Stimulated activated CD4-positive, alpha-beta T cell treated with anti-CD3 and anti-CD28 coated beads, Interleukin-1b, Interleukin-23, amount 100 ng/mL, for 1 hour (primary cell): ENCODE results near the gene NRP1.
"Not testable (repeated sequence)": the region's sequence is repeated elsewhere in the genome, so short reads cannot be mapped to it uniquely, and the experiment has no call there.

ENCODE experiments used
- DNase-seq, 2 donors: peaks; one replicate each; pipeline ENCODE4 v3.0.0-alpha.2; 2020; ENCODE audit warnings: low read depth in 2 of 2

Gene NRP1

DNA sequence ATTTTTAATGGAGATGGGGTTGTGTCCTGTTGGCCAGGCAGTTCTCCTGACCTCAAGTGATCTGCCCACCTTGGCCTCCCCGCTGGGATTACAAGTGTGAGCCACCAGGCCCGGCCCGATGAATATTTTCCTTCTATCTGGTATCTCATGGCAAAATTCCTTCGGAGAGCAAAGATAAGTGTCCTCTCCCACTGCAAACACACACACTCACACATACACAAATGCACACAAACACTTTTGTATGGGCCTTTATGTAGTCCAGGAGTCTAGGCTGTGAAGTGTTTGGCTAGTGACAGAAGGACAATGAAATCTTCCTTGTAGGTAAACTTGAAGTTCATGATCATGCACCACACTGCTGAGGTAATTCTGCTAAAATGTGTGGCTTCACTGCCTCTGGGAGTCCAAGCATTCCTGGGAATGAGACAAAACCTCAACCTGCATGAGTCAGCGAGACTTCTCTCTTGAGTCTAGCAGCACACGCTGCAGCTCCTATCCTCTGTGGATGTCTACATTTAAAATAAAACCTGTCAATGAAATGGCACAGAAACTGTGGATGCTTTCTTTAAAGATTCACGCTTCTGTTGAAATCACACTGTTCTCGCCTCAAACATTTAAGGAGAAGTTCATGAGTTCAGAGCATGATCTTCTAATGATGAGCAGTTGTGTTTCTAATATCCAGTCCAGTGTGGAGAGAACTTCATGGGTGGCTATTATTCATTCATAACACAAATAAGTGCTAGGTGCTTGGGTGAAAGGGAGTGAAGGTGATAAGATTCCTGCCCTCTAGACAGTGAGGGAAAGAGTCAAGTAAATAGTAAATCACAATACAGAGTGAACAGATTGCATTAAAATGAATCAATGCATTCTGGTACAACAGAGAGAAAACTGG lies 96.5 kb downstream of the NRP1 start:
- DNase-seq = no peak

DNA sequence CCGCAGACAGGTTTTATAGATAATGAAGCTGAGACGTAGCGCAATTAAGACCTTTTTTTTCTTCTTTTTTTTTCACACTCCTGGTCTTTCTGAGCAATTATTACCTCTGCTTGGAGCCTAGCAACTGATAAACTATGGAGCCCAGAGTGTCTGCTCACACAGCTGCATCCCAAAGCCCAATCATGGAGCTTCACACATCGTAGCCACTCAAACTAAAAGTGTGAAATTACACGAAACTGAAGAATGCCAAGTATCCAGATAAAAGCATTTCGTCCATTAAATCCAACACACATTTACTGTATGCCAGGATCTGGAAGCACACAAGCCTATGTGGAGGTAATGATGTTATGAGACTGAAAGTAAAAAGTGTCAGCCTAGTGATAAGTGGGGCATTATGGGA lies 97.6 kb downstream of the NRP1 start:
- DNase-seq = no peak

DNA sequence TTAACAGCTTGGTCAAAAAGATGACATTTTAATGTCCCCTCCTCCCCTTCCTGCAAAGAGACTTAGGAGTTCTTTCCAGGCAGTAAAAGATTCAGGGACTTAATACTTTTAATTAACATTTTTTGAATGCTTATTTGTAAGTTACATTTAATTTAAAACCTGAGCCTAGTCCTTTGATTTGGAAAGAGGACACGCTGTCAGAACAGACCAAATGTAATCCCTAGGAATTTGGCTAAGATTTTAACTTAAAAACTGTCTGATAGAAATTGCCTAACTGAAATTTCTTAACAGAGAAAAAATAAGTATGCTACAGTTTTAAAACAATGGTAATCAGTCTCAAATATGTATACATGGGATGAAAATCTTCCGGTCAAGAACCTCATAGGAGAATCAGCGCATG lies 98.5 kb downstream of the NRP1 start:
- DNase-seq = no peak

DNA sequence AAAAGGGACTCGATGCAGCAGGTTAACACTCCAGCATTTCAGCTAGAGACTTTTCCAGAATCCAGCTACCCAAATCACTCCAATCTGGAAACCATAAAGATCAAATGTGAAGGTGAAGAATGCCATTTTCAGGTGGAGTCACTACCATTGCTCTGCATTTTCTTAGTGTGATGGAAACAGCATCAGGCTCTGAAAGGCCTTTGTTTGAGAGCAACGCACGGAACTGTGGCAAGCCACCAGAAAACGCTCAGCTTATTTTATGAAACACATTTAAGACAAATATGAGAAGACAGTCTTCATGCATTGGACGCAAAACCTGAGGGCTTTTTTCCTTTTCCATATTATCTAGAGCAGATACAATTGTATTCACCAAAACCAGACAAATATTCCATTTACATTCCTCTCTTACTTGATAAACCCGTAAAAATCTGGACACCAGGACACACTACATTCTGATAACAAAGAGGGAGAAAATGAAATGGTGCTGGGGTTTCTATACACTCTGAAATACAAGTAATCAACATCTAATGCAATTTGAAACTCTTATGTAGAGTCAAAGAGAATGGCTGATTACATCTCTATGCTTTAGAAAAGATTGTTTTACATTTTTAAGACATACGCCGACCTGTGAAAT lies 99.1 kb downstream of the NRP1 start:
- DNase-seq = no peak

DNA sequence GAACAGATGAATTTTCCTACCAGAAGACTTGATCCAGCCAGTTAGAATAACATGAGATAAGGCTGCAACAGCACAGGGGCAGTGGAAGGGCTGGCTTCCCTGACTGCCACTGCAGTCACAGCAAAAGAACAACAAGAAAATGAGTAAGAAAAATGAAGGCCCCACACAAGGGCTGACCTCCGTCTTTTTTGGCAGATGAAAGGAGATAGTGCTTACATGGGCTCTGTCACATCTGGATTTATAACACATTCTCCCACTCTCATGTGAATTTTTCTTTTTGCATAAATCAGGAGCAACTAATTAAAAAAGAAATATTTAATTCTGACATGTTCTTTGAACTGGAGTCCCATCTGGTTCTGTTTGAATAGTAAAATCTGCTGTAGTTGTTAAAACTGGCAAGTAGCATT lies 99.6 kb downstream of the NRP1 start:
- DNase-seq = no peak

DNA sequence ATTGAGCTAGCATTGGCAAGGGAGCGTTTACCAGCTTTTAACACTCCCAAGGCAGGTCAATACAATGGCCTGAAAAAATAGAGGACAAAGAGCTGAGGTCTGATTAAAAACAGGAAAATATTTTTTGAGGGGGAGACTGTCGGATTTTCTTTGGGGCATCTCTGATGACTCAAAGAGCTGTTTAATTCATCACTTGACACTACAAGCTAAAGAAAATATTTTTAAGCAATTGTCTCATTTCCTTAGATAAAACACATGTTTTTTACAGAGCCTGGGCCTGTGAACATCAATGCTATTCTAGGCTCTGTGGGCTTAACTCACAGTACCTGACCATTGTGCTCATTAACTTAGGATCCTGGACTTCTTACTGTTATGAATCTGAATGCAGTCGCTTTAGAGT lies 100.8 kb downstream of the NRP1 start:
- DNase-seq = no peak

DNA sequence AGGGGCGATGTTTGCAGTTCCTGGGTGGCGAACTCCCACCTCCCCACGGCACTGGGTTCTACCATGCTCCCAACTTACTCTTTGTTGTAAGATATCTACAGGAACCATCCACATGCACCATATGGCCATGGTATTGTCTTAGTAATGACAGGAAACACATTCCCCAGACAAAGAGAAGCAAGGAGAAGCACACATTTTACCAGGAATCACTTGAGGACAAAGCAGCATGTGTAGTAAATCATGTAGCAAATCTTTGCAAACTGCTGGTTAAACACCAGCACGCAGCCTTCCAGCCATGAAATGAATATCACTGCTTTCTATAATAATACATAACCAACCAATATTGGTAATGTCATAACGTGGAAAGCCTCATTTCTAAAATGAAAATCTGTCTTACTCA lies 101.2 kb downstream of the NRP1 start:
- DNase-seq = no peak

DNA sequence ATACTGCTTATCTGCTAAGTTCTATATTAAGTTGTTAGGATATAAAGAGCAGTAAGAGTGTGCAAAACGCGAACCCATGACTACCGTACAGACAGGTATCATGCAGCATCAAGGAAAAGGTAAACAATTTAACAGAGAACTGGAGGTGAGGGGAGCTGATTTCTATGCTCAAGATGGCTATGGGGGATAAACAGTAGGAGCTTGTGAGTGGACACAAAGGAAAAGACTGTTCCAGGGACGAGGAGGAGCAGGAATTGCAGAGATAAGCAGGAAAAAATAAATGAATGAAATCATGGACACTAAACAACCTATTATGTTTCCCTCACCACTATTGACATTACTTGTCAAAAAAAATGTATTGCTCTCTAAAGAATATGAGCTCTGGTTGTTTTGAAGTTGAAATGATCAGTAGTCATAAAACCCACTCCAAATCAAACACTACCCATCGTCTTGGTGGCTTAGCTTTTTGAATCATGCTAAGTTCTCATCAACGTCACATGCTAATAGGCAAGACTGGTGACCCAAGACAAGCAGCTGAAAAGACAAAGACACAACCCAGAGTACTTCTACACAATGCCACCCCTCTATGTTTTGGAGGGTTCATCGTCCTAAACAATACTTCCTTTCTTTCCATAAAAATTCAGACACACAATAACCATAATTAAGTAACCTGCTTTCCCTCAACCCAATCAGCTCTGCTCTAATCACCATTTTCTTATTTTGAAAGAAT lies 102.7 kb downstream of the NRP1 start:
- no peak for DNase-seq

DNA sequence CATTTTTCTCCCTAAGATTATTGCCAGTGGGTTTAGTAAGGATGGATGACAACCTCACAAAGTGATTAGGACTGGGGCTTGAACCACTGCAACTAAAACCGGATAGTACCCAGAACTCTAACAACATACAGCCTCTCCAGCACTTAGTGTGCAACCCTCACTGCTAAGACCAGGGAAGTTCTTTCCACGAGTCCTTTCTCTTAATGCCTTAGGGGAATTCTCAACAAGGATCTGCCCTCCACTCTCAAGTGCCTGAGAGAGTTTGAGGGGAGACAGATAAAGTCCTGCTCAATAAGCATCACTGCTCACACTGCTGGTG lies 104.6 kb downstream of the NRP1 start:
- no peak for DNase-seq

DNA sequence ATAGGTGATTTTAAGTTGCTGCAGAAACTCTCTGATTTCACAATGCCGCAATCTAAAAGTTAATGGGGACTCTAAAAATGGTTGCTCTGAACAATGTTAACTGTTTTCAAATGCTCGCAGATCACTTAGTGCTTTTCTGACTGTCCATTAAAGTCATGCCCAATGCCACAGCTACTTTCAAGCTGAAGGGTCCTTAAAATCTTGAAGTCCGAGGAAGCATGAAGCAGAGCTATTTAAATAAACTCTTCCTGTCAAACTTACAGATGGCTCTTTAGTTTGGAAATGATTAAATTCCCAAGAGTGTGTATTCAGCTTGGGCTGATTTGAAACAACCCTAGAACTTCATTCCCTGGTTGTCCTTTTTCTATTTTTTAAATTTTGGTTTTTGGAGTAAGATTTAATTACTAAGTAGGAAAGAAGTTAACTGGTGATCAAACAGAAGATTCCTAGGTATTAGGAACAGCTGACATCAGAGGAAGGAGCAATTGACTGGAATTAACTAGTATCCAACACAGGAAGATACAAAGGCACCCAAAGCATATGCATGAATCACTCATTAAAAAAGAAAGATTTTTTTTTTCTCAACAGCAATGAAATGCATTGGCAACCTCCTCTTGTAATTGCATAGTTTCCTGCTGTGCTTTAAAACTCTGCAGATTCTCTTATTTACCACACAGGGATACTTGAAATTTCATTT lies 105.1 kb downstream of the NRP1 start:
- DNase-seq = no peak

DNA sequence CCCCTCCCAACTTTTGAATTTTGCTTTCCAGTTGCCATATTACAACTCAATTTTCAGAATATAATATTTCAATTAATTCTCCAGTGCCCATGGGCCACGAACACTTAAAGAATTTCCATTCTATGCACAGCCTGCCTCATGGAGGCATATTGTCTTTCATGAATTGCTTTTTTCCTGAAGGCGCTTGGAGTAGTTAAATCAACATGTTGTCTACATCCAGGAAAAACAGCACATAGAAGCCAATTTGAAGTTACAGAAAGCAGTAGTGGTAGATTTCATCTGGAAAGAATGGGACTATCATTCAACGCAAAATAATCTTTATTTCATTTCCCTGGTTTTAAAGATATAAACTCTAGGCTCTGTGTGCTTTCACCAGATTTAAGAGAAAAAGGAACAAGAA lies 106.0 kb downstream of the NRP1 start:
- no peak for DNase-seq

DNA sequence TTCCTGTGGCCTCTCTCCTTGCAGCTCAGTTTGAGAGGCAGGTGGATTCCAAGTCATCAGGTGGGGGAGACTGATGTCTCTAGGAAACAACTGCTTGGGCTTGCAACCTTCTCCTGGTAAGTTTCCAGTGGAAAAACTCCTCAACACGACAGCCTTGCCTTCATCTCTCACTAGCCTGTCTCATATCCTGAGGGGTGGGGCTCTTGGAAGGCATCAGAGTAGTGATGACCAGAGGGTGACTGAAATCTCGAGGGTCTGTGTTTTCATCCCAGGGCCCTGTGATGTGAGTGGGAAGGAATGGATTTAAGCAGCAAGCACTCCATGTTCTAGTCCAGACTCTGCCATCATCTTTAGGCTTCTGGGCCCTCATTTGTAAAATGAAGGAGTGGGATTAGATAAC lies 107.0 kb downstream of the NRP1 start:
- DNase-seq = no peak

DNA sequence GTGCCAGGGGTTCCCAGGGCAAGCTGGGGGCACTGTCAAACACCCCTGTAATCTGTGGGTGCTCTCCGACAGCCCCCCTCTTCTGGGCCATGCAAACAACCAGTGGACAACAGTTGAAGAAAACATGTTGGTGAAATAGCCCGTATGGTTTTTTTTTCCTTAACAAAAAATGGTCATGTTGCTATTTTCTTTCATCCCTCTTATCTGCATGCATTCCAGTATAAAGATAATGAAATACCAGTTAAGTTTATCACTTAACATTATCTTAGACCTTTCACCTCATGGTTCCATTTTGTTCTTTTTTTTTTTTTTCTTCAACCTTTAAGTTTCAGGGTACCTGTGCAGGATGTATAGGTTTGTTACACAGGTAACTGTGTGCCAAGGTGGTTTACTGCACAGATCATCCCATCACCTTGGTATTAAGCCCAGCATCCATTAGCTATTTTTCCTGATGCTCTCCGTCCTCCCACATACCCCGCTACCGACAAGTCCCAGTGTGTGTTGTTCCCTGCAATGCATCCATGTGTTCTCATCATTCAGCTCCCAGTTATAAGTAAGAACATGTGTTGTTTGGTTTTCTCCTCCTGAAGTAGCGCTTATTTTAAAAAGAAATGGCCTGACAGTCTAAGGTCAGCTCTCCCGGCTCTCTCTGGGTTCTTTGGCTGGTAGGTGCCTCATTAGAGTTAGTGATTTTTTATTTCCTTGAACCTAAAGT lies 110.1 kb downstream of the NRP1 start:
- DNase-seq = no peak

DNA sequence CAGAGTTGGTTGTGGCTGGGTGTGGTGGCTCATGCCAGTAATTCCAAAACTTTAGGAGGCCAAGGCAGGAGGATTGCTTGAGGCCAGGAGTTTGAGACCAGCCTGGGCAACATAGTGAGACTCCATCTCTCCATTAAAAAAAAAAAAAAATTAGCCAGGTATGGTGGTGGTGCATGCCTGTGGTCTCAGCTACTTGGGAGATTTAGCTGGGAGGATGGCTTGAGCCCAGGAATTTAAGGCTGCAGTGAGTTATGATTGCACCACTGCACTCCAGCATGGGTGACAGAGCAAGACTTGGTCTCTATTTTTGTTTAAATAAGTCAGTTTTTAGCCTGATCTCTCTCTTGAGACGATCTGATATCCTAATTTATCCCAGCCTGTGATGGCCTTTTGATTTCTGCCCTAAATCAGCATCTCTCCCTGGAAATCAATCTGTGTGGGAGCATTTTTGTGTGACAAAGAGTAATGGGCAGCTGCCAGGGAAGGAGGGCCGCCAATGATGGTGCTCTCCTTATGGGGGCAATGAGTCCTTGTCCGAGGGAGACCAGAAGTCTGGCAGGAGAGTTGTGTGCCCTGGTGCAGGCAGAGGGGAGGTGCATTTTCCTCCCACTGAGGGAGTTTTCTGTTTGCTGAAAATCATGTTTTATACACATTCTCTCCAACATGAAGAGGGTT lies 111.0 kb downstream of the NRP1 start:
- DNase-seq = no peak

DNA sequence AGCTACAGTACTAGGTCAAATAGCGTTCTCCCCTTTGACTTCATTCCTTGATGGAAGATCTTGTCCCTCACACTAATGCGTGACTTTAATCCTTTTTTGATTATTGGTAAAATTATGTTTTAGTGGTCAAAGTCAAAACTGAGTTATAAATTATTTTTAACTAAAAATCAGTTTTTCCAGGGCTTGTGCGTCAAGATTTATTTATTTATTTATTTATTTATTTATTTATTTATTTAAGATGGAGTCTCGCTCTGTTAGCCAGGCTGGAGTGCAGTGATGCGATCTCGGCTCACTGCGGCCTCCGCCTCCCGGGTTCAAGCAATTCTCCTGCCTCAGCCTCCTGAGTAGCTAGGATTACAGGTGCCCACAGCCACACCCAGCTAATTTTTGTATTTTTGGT lies 112.2 kb downstream of the NRP1 start:
- not testable (repeated sequence) for DNase-seq

DNA sequence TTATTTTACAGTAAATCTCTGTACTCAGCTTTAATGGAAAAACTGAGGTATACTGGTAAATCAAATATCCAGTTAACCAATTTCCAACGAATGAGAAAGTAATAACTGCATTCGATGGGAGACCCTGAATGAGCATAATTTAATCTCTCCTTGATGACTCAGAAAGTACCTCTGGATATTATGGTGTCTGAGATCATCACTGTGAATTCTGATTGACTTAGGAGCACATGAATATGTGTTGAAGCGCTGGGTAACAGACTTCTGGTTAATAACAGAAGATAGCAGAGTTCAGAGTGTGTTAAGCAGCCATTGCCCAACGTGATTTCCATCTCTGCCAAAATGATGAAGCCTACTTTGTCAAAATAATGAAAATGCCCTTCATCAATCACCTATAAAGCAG lies 116.6 kb downstream of the NRP1 start:
- DNase-seq = no peak

DNA sequence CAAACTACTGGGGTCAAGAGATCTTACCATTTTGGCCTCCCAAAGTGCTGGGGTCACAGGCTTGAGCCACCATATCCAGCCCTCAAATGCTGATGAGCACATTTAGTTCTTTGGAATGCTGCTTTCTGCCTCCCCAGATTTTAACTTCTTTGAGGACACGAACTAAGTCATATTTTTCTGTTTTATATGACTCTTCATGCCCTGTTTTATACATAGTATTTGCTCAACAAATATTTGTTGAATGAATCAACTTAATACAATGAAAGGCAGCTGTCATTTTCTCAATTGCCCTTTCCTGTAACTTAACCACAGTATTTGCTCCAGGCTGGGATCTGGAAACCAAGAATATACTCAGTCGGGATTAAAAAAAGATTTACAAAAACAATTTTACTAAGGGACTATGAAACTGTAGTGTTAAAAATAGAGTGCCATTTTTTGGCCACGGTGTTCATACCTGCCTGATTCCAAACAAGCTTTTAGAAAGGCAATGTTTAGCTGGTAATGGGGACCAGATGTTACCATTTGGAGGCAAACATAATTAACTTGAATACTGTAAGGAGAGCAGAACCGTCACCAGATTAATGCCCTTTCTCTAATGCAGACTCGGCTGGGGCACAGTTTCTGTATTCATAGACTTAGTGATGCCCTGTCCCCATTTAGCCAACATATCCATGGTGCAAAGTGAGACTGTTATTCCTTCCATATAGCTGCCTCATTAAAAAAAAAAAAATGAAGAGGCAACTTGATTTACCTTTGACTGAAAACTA lies 117.6 kb downstream of the NRP1 start:
- DNase-seq = no peak

DNA sequence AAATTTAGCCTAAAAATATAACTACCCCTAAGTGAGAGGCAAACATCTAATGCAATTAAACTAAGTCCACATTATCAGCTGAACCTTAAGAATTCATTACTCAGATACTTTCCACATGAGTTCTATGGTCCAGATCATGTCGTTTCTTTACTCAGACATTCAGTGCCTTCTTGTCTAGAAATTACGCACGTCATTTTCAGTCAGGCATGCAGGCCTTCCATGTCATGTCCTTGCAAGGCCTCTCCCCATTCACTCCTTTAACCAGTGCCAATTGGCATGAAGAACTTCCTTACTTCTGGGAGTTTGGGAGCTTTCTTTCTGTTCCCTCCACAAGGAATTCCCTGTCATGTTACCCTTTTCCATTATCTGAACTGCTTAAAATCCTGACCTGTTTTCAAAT lies 118.8 kb downstream of the NRP1 start:
- no peak for DNase-seq

DNA sequence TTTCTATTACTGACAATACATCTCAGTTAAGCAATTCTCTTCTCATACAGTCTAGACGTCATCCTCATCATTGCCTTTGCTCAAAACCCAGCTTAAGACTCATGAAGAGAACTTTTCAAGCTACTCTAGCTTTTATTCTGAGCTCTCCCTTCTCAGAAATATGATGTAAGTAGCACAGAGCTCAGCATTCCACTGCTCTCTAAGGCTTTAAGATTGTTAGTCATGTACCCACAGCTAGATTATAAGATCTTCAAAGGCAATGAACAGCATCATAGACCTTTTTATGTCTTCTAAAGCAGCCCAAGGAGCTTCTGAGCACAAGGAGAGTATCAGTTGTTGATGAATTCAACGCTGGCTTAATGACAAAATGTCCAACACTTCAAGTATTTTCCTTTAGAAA lies 119.3 kb downstream of the NRP1 start:
- DNase-seq = no peak

DNA sequence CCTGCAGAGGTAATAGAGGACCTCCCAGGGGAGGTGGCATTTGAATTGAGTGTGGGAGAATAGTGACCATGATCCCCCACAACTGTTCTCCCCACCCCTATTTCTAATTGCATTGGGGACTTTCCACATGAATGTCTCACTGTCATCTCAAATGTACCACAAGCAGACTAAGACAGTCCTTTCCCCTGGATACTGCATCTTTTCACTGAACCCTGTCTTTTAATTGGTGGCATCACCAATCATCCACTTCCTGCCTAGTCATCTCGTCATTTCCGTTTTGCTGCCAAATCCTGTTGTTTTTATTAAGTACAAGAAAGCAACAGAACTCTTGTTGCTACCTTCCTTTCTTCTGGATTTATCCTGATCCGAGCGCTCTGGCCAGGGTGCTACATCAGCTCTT lies 120.3 kb downstream of the NRP1 start:
- no peak for DNase-seq
